Type B pancreatic cell (in vitro differentiated cells): ENCODE data around the gene SLCO2A1. TPM values are rescaled to one million over a fixed set of nuclear protein-coding genes. Genes with fewer than 3 reads are reported as not detected.

Experiments
- DNase-seq: peaks from one replicate; pipeline ENCODE4 v3.0.0; 2021; ENCODE audit warnings: mixed read lengths; ENCODE audit not compliant: unreplicated experiment; ENCODE audit errors: extremely low spot score
- H3K27ac Mint-ChIP-seq: 2 replicates; pipeline ENCODE4 v1.8.0; 2021; ENCODE audit warnings: mild to moderate bottlenecking, mixed read lengths
- H3K27me3 Mint-ChIP-seq: 2 replicates; pipeline ENCODE4 v1.8.0; 2021; ENCODE audit warnings: mixed read lengths
- H3K36me3 Mint-ChIP-seq: 2 replicates; pipeline ENCODE4 v1.8.0; 2021; ENCODE audit warnings: mixed read lengths
- H3K4me1 Mint-ChIP-seq: one replicate; pipeline ENCODE4 v1.8.0; 2021; ENCODE audit warnings: mixed read lengths; ENCODE audit not compliant: unreplicated experiment
- H3K4me3 Mint-ChIP-seq: 2 replicates; pipeline ENCODE4 v1.8.0; 2021; ENCODE audit warnings: mild to moderate bottlenecking, mixed read lengths
- H3K9me3 Mint-ChIP-seq: 2 replicates; pipeline ENCODE4 v1.8.0; 2021; ENCODE audit warnings: mixed read lengths
- total RNA-seq: library from RNA; stranded (reverse); gene quantifications from 2 replicates; pipeline ENCODE4 v1.2.1, GENCODE V29; 2021; ENCODE audit warnings: low replicate concordance
- TF ChIP-seq, protein P1 (sequence below): fragments of 200-600 bp; sonication (generic); conservative IDR thresholded peaks from 2 replicates; pipeline ENCODE4 v1.5.0; 2021; ENCODE audit warnings: antibody characterized with exemption, mild to moderate bottlenecking

SLCO2A1 gene
- total RNA-seq, 1 donor from 2014 or later = 3.8 TPM

DNA sequence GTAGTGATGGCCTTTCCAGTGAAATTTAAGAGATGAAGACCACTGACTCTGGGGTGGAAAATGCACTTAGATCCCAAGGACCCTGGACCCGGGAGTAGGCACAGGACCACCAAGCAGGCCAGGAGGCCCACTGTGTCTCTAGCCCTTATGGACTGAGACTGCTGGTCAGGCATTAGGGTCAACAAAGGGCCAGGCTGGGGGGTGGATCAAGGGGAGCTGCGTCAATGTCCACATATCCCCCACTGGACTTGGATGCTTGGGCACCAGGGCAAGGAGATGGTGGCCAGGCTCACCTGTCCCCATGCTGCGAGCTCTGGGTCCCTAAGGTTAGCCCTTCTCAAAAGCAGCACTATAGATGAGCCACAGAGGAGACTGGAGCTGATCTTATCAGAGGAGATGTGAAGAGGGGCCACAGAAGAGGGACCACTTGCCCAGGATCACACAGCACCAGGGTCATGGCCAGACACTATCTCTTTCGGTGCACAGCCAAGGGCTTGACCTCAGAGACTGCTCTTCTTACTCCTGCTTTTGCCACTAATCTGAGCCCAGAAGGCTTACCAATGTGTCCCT, 148.8 kb downstream of the SLCO2A1 start:
- TF ChIP-seq, protein P1, sequence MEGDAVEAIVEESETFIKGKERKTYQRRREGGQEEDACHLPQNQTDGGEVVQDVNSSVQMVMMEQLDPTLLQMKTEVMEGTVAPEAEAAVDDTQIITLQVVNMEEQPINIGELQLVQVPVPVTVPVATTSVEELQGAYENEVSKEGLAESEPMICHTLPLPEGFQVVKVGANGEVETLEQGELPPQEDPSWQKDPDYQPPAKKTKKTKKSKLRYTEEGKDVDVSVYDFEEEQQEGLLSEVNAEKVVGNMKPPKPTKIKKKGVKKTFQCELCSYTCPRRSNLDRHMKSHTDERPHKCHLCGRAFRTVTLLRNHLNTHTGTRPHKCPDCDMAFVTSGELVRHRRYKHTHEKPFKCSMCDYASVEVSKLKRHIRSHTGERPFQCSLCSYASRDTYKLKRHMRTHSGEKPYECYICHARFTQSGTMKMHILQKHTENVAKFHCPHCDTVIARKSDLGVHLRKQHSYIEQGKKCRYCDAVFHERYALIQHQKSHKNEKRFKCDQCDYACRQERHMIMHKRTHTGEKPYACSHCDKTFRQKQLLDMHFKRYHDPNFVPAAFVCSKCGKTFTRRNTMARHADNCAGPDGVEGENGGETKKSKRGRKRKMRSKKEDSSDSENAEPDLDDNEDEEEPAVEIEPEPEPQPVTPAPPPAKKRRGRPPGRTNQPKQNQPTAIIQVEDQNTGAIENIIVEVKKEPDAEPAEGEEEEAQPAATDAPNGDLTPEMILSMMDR = no peak
- DNase-seq = no peak
- Mint-ChIP-seq H3K36me3 (peaks cover 7% of the 10 kb centered on the region), H3K4me3 (no peak overlapping the region), H3K9me3 (peaks cover 13% of the 10 kb centered on the region), H3K27ac (no peak overlapping the region), H3K4me1 (no peaks in the 10 kb centered on the region), H3K27me3 (no peaks in the 10 kb centered on the region)

GRCh38 chr3:133880287-133880686, 149.4 kb downstream of the SLCO2A1 start:
- H3K27me3 Mint-ChIP-seq = no peaks in the 10 kb centered on the region
- peaks cover 13% of the 10 kb centered on the region for H3K9me3 Mint-ChIP-seq
- H3K4me1 Mint-ChIP-seq = no peaks in the 10 kb centered on the region
- peak; percentile 25 for DNase-seq
- no peak overlapping the region for H3K27ac Mint-ChIP-seq
- H3K4me3 Mint-ChIP-seq = no peak overlapping the region
- TF ChIP-seq, protein P1 = no peak
- H3K36me3 Mint-ChIP-seq = peaks cover 7% of the 10 kb centered on the region

DNA sequence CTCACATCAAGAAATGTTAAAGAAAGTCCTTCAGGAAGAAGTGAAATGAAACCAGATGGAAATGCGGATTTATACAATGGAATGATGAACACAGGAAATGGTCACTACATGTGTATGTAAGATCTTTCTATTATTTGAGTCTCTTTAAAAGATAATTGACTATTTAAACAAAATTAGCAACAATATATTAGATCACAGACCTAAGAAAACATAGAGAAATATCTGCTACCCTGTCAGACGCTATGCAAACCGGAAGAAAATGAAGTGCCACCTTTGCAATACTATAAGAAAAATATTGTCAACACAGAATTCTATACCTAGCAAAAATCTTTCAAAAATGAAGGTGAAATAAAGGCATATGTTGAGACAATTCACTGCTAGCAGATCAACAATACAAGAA, 151.2 kb downstream of the SLCO2A1 start:
- H3K4me1 Mint-ChIP-seq = no peaks in the 10 kb centered on the region
- no peak for DNase-seq
- peaks cover 7% of the 10 kb centered on the region for H3K36me3 Mint-ChIP-seq
- no peaks in the 10 kb centered on the region for H3K27me3 Mint-ChIP-seq
- peaks cover 13% of the 10 kb centered on the region for H3K9me3 Mint-ChIP-seq
- H3K4me3 Mint-ChIP-seq = no peak overlapping the region
- H3K27ac Mint-ChIP-seq = no peak overlapping the region
- TF ChIP-seq, protein P1 = no peak

Other genes with a start within 250 kb of the SLCO2A1 start
- 80.9 and 89.5 TPM in 2 replicates for gene SRPRB, start 224.1 kb downstream of the SLCO2A1 start, total RNA-seq
- 21.2 and 48.2 TPM in 2 replicates for gene RAB6B, start 134.0 kb downstream of the SLCO2A1 start, total RNA-seq
- 50.7 and 59.2 TPM in 2 replicates for gene RYK, start 220.9 kb upstream of the SLCO2A1 start, total RNA-seq